Choroid plexus epithelial cell (primary cell): ENCODE data around the gene CR1L.
"Not testable (repeated sequence)": the region's sequence is repeated elsewhere in the genome, so short reads cannot be mapped to it uniquely, and the experiment has no call there.

ENCODE experiments used
- DNase-seq: peaks from one replicate; pipeline ENCODE4 v3.0.0-alpha.2; 2010; ENCODE audit warnings: low read depth
- H3K4me3 ChIP-seq: 2 replicates; pipeline ENCODE4 v1.5.1; 2011; ENCODE audit warnings: low read depth, mild to moderate bottlenecking, control low read depth, low read length, moderate library complexity
- TF ChIP-seq, protein P1 (sequence below): conservative IDR thresholded peaks from 2 replicates; pipeline ENCODE4 v1.5.1; 2011; ENCODE audit warnings: low read depth, mild to moderate bottlenecking, control low read depth, inconsistent platforms, low read length, moderate library complexity

CR1L gene

DNA sequence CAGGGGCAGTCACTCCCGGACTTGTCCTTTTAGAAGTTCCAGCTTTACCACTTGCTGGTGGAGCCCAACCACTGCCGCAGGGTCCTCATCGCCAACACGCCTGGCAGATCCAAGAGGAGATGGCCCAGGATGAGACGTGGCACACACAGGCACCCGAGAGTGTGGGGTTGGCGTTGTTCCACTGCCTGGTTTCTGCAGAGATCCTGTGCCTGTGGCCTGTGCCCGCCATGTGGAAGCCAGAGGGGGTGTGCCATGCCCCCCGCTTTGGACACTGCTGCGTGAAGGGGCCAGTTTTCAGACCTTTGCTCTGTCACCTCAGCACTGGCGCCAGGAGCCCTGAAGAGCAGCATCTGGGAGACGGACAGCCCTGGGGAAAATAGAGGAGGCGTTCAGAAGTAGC lies 117.7 kb downstream of the CR1L start:
- DNase-seq: no peak
- TF ChIP-seq, protein P1, sequence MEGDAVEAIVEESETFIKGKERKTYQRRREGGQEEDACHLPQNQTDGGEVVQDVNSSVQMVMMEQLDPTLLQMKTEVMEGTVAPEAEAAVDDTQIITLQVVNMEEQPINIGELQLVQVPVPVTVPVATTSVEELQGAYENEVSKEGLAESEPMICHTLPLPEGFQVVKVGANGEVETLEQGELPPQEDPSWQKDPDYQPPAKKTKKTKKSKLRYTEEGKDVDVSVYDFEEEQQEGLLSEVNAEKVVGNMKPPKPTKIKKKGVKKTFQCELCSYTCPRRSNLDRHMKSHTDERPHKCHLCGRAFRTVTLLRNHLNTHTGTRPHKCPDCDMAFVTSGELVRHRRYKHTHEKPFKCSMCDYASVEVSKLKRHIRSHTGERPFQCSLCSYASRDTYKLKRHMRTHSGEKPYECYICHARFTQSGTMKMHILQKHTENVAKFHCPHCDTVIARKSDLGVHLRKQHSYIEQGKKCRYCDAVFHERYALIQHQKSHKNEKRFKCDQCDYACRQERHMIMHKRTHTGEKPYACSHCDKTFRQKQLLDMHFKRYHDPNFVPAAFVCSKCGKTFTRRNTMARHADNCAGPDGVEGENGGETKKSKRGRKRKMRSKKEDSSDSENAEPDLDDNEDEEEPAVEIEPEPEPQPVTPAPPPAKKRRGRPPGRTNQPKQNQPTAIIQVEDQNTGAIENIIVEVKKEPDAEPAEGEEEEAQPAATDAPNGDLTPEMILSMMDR: no peak
- no peak overlapping the region for H3K4me3 ChIP-seq

DNA sequence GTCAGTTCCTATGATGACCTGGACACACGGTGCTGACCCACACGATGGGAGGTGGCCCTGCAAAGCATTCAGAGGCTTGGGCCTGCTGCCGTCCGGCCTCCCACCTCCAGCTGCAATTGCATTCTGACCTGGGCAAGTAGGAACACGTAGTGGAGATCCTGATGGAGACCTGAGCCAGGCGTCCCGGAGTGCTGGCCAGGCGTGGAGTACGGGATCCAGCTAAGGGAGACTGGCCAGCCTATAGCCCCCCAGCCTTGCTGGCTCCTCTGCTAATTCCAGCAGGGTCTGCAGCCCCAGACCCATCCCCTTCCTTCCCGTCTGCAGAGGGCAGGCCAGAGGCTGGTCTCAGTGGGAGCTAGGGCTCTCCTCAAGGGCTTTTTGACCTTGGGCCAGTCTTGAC lies 118.2 kb downstream of the CR1L start:
- TF ChIP-seq, protein P1: no peak
- H3K4me3 ChIP-seq: no peak overlapping the region
- DNase-seq: no peak

DNA sequence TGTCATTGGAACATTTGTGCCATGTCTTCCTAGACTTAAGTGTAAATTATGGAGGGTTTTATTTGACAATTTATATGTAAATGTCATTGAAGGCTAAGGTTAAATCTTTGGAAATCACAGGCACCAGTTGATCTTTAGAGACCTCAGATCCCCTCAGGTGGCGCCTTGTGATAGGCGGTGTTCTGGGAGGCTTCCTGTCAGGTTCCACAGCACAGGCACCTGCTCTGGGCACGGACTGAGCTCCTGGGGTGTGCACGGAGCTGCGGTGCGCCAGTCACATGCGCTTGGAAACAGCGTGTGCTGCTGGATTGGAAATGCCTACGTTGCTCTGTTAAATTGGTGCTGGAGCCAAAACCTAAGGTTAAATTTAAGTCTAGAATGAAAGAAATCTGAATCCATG lies 119.0 kb downstream of the CR1L start:
- no peak overlapping the region for H3K4me3 ChIP-seq
- TF ChIP-seq, protein P1: no peak
- DNase-seq: no peak

DNA sequence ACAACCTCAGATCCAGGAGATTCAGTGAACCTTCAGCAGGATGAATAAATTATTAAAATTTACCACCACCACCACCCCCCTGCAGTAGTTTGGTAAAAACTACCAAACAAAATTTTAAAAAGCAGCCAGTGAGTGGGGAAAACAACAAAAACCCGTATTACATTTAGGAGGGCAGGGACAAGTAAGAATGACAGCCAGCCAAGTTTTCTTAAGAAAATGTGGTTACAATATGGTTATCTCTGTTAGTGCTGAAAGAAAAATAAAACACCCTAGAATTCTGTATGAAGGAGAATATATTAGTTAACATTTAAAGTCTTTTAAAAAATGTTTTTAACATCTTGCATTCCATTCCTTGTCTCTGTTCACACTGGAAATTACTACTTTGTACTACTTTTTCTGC lies 121.6 kb downstream of the CR1L start:
- DNase-seq: no peak
- TF ChIP-seq, protein P1: no peak
- H3K4me3 ChIP-seq: no peak overlapping the region

DNA sequence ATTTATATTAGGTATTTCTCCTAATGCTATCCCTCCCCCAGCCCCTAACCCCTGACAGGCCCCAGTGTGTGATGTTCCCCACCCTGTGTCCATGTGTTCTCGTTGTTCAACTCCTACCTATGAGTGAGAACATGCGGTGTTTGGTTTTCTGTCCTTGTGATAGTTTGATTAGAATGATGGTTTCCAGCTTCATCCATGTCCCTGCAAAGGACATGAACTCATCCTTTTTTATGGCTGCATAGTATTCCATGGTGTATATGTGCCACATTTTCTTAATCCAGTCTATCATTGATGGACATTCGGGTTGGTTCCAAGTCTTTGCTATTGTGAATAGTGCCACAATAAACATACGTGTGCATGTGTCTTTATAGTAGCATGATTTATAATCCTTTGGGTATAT lies 125.6 kb downstream of the CR1L start:
- DNase-seq, H3K4me3 ChIP-seq: not testable (repeated sequence)
